H9 (cell line): ENCODE results near the gene UBE2U. TPM values are rescaled to one million over a fixed set of nuclear protein-coding genes. Genes with fewer than 3 reads are reported as not detected.

Source experiments
- DNase-seq: peaks from one replicate; pipeline ENCODE4 v3.0.0-alpha.2; 2017
- H2AFZ ChIP-seq: one replicate; pipeline ENCODE4 v1.6.1; 2013; ENCODE audit warnings: mild to moderate bottlenecking, low read length, control low read depth, moderate library complexity
- H2AK5ac ChIP-seq: 2 replicates; pipeline ENCODE4 v1.6.1; 2013; ENCODE audit warnings: low read length, control low read depth, mixed read lengths; ENCODE audit not compliant: insufficient read length
- H2BK120ac ChIP-seq: one replicate; pipeline ENCODE4 v1.6.1; 2013; ENCODE audit warnings: low read depth, mild to moderate bottlenecking, low read length, control low read depth, inconsistent platforms; ENCODE audit not compliant: poor library complexity, severe bottlenecking
- H2BK12ac ChIP-seq: 2 replicates; pipeline ENCODE4 v1.6.1; 2013; ENCODE audit warnings: low read length, control low read depth, mixed read lengths, low read depth; ENCODE audit not compliant: insufficient read length
- H2BK15ac ChIP-seq: 2 replicates; pipeline ENCODE4 v1.6.1; 2013; ENCODE audit warnings: low read depth, low read length, control low read depth
- H2BK20ac ChIP-seq: one replicate; pipeline ENCODE4 v1.6.1; 2013; ENCODE audit warnings: low read depth, mild to moderate bottlenecking, low read length, control low read depth, inconsistent platforms; ENCODE audit not compliant: poor library complexity, severe bottlenecking
- H2BK5ac ChIP-seq: 2 replicates; pipeline ENCODE4 v1.6.1; 2013; ENCODE audit warnings: low read length, control low read depth, mixed read lengths; ENCODE audit not compliant: insufficient read length
- H3K14ac ChIP-seq: 2 replicates; pipeline ENCODE4 v1.6.1; 2013; ENCODE audit warnings: low read length, control low read depth; ENCODE audit not compliant: insufficient read depth
- H3K18ac ChIP-seq: 2 replicates; pipeline ENCODE4 v1.6.1; 2013; ENCODE audit warnings: low read depth, mild to moderate bottlenecking, mixed read lengths, low read length, control low read depth; ENCODE audit not compliant: insufficient read length
- H3K23ac ChIP-seq: 2 replicates; pipeline ENCODE4 v1.6.1; 2013; ENCODE audit warnings: low read length, control low read depth, mixed read lengths, low read depth; ENCODE audit not compliant: insufficient read length
- H3K23me2 ChIP-seq: 2 replicates; pipeline ENCODE4 v1.6.1; 2013; ENCODE audit warnings: low read depth, mild to moderate bottlenecking, mixed read lengths, low read length, control low read depth; ENCODE audit not compliant: insufficient read length, poor library complexity, severe bottlenecking
- H3K27ac ChIP-seq: 2 replicates; pipeline ENCODE4 v1.5.1; 2013; ENCODE audit warnings: low read length, control low read depth, mixed read lengths, low read depth; ENCODE audit not compliant: insufficient read length
- H3K27me3 ChIP-seq: 2 replicates; pipeline ENCODE4 v1.6.1; 2013; ENCODE audit warnings: low read length, control low read depth, inconsistent platforms; ENCODE audit not compliant: insufficient read depth
- H3K4ac ChIP-seq: 2 replicates; pipeline ENCODE4 v1.6.1; 2013; ENCODE audit warnings: low read depth, mild to moderate bottlenecking, control low read depth, inconsistent platforms, low read length, moderate library complexity
- H3K4me1 ChIP-seq: 2 replicates; pipeline ENCODE4 v1.6.1; 2013; ENCODE audit warnings: low read length, control low read depth, inconsistent platforms; ENCODE audit not compliant: insufficient read depth
- H3K4me2 ChIP-seq: 2 replicates; pipeline ENCODE4 v1.6.1; 2013; ENCODE audit warnings: low read length, control low read depth, mixed read lengths; ENCODE audit not compliant: insufficient read length, insufficient read depth
- H3K56ac ChIP-seq: 2 replicates; pipeline ENCODE4 v1.6.1; 2013; ENCODE audit warnings: low read depth, mild to moderate bottlenecking, mixed read lengths, low read length, control low read depth; ENCODE audit not compliant: insufficient read length
- H3K79me1 ChIP-seq: 2 replicates; pipeline ENCODE4 v1.6.1; 2013; ENCODE audit warnings: low read depth, mild to moderate bottlenecking, moderate library complexity, low read length, control low read depth, inconsistent platforms; ENCODE audit not compliant: insufficient read depth, poor library complexity, severe bottlenecking
- H3K79me2 ChIP-seq: 2 replicates; pipeline ENCODE4 v1.6.1; 2013; ENCODE audit warnings: low read length, control low read depth, inconsistent platforms; ENCODE audit not compliant: insufficient read depth
- H3K9ac ChIP-seq: 2 replicates; pipeline ENCODE4 v1.6.1; 2013; ENCODE audit warnings: low read length, control low read depth, mixed read lengths; ENCODE audit not compliant: insufficient read length; ENCODE audit errors: extremely low read depth
- H3K9me3 ChIP-seq: one replicate; pipeline ENCODE4 v1.6.1; 2013; ENCODE audit warnings: low read depth, low read length, inconsistent platforms; ENCODE audit not compliant: control insufficient read depth
- H3T11ph ChIP-seq: one replicate; pipeline ENCODE4 v1.6.1; 2013; ENCODE audit warnings: mild to moderate bottlenecking, low read length, control low read depth, inconsistent platforms
- H4K20me1 ChIP-seq: one replicate; pipeline ENCODE4 v1.6.1; 2013; ENCODE audit not compliant: control insufficient read depth, insufficient read length, insufficient read depth
- H4K5ac ChIP-seq: 2 replicates; pipeline ENCODE4 v1.6.1; 2013; ENCODE audit warnings: low read depth, mild to moderate bottlenecking, mixed read lengths, low read length, control low read depth; ENCODE audit not compliant: insufficient read length
- H4K8ac ChIP-seq: replicated peaks from 2 replicates; pipeline ENCODE4 v1.6.1; 2013; ENCODE audit warnings: low read length, control low read depth, mixed read lengths, low read depth; ENCODE audit not compliant: insufficient read length
- H4K91ac ChIP-seq: 2 replicates; pipeline ENCODE4 v1.6.1; 2013; ENCODE audit warnings: low read depth, mild to moderate bottlenecking, moderate library complexity, mixed read lengths, low read length, control low read depth; ENCODE audit not compliant: insufficient read length
- H3K27ac Mint-ChIP-seq, 3 experiments: 2 replicates in 2 of 3; 3 replicates in 1 of 3; pipeline ENCODE4 v1.8.0; 2020 to 2021; ENCODE audit warnings: mixed read lengths in 3 of 3, mild to moderate bottlenecking in 1 of 3, moderate library complexity in 1 of 3
- H3K27me3 Mint-ChIP-seq: 2 replicates; pipeline ENCODE4 v1.8.0; 2021; ENCODE audit warnings: low read depth, mild to moderate bottlenecking, moderate library complexity, mixed read lengths
- H3K36me3 Mint-ChIP-seq, 3 experiments: 2 replicates in 2 of 3; 3 replicates in 1 of 3; pipeline ENCODE4 v1.8.0; 2020 to 2021; ENCODE audit warnings: low read depth in 3 of 3, mixed read lengths in 3 of 3; ENCODE audit not compliant: insufficient read depth in 1 of 3
- H3K4me1 Mint-ChIP-seq, 2 experiments: 2 replicates each; pipeline ENCODE4 v1.8.0; 2020; ENCODE audit warnings: mixed read lengths in 2 of 2
- H3K4me3 Mint-ChIP-seq, 2 experiments: 2 replicates in 1 of 2; 3 replicates in 1 of 2; pipeline ENCODE4 v1.8.0; 2020 to 2021; ENCODE audit warnings: mild to moderate bottlenecking in 2 of 2, mixed read lengths in 2 of 2, moderate library complexity in 1 of 2
- H3K9me3 Mint-ChIP-seq, 2 experiments: 2 replicates in 1 of 2; 3 replicates in 1 of 2; pipeline ENCODE4 v1.8.0; 2020; ENCODE audit warnings: mild to moderate bottlenecking in 2 of 2, mixed read lengths in 2 of 2, moderate library complexity in 1 of 2
- WGBS: extraction: QIAGEN DNeasy Blood & Tissue Kit; methylation state at CpG from one replicate; pipeline ENCODE4 v1.1.7; 2013; ENCODE audit warnings: missing lambda C conversion rate, low lambda C conversion rate, mixed read lengths; ENCODE audit not compliant: insufficient read length; ENCODE audit errors: extremely low coverage; 5-methylcytosine and 5-hydroxymethylcytosine counted together
- total RNA-seq: library from RNA; stranded (reverse); gene quantifications from 2 replicates; pipeline ENCODE4 v1.2.1, GENCODE V29; 2021
- TF ChIP-seq, protein P1 (sequence below): fragments of 200-600 bp; sonication (generic); conservative IDR thresholded peaks from 3 replicates; pipeline ENCODE4 v1.8.0; 2021; ENCODE audit warnings: antibody characterized with exemption, mild to moderate bottlenecking

UBE2U gene
- total RNA-seq, 1 experiment from 2014 or later = not detected

- H2BK20ac ChIP-seq = no peak overlapping the region
- H2AK5ac ChIP-seq = no peak overlapping the region
- no peak overlapping the region for H3K4me2 ChIP-seq
- H2BK5ac ChIP-seq = no peak overlapping the region
- H3K27ac ChIP-seq = no peak overlapping the region
- no peak overlapping the region for H4K5ac ChIP-seq
- H2BK12ac ChIP-seq = no peak overlapping the region
- no peak overlapping the region for H3K4ac ChIP-seq
- no peak overlapping the region for H3K23ac ChIP-seq
- H4K20me1 ChIP-seq = no peaks in the 10 kb centered on the region
- WGBS = no CpG with 5 or more reads among the region's 3 CpGs
- no peaks in the 10 kb centered on the region for H3K79me1 ChIP-seq
- H3K9ac ChIP-seq = no peak overlapping the region
- no peak overlapping the region for H3K56ac ChIP-seq
- no peak overlapping the region for H4K8ac ChIP-seq
- no peak overlapping the region for H3K27ac Mint-ChIP-seq
- H2BK120ac ChIP-seq = no peak overlapping the region
- no peak overlapping the region for H2AFZ ChIP-seq
- no peak overlapping the region for H3K4me3 Mint-ChIP-seq
- no peak overlapping the region for H3K18ac ChIP-seq
- H3K9me3 ChIP-seq = peaks cover 7% of the 10 kb centered on the region
- H3K36me3 Mint-ChIP-seq = peaks cover 50 to 61% (median 52%) of the 10 kb centered on the region in 3 experiments
- no peak for DNase-seq
- H3K23me2 ChIP-seq = peaks cover under 1% of the 10 kb centered on the region
- H3K4me1 Mint-ChIP-seq = peaks cover 27 to 38% of the 10 kb centered on the region in 2 experiments
- peaks cover 13 to 29% of the 10 kb centered on the region in 2 experiments for H3K9me3 Mint-ChIP-seq
- H3K27me3 ChIP-seq = no peaks in the 10 kb centered on the region
- peaks cover 9% of the 10 kb centered on the region for H3K4me1 ChIP-seq
- TF ChIP-seq, protein P1, sequence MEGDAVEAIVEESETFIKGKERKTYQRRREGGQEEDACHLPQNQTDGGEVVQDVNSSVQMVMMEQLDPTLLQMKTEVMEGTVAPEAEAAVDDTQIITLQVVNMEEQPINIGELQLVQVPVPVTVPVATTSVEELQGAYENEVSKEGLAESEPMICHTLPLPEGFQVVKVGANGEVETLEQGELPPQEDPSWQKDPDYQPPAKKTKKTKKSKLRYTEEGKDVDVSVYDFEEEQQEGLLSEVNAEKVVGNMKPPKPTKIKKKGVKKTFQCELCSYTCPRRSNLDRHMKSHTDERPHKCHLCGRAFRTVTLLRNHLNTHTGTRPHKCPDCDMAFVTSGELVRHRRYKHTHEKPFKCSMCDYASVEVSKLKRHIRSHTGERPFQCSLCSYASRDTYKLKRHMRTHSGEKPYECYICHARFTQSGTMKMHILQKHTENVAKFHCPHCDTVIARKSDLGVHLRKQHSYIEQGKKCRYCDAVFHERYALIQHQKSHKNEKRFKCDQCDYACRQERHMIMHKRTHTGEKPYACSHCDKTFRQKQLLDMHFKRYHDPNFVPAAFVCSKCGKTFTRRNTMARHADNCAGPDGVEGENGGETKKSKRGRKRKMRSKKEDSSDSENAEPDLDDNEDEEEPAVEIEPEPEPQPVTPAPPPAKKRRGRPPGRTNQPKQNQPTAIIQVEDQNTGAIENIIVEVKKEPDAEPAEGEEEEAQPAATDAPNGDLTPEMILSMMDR = no peak
- H3K14ac ChIP-seq = no peak overlapping the region
- no peak overlapping the region for H4K91ac ChIP-seq
- H3T11ph ChIP-seq = no peak overlapping the region
- H3K79me2 ChIP-seq = no peaks in the 10 kb centered on the region
- H2BK15ac ChIP-seq = no peak overlapping the region
- H3K27me3 Mint-ChIP-seq = no peaks in the 10 kb centered on the region
Observed at GRCh38 chr1:64171797-64172281, 31.6 kb upstream of the UBE2U start.
